Neural progenitor cell (in vitro differentiated cells): Measurements from ENCODE around the gene AMBRA1.

Experiments
- EZH2phosphoT487 ChIP-seq: fragments of 200-600 bp; sonication (generic); IDR thresholded peaks from 2 replicates; pipeline ENCODE4 v1.6.1; 2017; ENCODE audit warnings: antibody characterized with exemption
- TF ChIP-seq, protein P1 (sequence below): fragments of 200-600 bp; sonication (generic); IDR thresholded peaks from 2 replicates; pipeline ENCODE4 v1.5.1; 2017; ENCODE audit warnings: antibody characterized with exemption, mild to moderate bottlenecking

DNA sequence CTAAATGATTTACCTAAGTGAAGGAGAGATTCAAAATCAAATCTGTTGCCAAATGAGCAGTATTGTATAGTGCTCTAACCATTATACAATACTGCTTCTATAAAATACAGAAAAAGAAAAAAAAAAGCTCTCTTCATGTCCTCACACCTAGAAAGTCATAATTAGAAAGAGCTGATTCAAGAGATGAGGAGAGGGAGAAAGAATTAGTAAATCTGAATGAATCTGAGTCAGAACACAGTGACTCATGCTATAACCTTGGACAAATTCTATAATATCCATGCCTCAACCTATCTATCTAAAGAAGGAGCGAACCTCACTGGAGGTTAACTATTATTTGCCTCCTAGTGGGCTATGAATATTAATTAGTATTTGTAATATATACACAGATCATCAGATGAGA is 29.4 kb downstream of the AMBRA1 start:
- TF ChIP-seq, protein P1, sequence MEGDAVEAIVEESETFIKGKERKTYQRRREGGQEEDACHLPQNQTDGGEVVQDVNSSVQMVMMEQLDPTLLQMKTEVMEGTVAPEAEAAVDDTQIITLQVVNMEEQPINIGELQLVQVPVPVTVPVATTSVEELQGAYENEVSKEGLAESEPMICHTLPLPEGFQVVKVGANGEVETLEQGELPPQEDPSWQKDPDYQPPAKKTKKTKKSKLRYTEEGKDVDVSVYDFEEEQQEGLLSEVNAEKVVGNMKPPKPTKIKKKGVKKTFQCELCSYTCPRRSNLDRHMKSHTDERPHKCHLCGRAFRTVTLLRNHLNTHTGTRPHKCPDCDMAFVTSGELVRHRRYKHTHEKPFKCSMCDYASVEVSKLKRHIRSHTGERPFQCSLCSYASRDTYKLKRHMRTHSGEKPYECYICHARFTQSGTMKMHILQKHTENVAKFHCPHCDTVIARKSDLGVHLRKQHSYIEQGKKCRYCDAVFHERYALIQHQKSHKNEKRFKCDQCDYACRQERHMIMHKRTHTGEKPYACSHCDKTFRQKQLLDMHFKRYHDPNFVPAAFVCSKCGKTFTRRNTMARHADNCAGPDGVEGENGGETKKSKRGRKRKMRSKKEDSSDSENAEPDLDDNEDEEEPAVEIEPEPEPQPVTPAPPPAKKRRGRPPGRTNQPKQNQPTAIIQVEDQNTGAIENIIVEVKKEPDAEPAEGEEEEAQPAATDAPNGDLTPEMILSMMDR = no peak
- no peak for TF ChIP-seq EZH2phosphoT487
